ENCODE data around the gene IFNA7.

The IFNA7 gene

GRCh38 chr9:21165516-21165915 is 36.5 kb downstream of the IFNA7 start:
- no peaks in the 10 kb centered on the region for H3K36me3 ChIP-seq (ENCODE audit: low read depth)
- no peak overlapping the region for H3K4me3 ChIP-seq (ENCODE audit: severe bottlenecking)
- no peaks in the 10 kb centered on the region for H3K9me3 ChIP-seq (ENCODE audit: severe bottlenecking)
- H3K27me3 ChIP-seq (ENCODE audit: insufficient read depth, poor library complexity, severe bottlenecking): peaks cover 13% of the 10 kb centered on the region
- no peak for TF ChIP-seq CTCF (IDR thresholded peaks at IDR 0.05; ENCODE audit: poor library complexity, severe bottlenecking)
- DNase-seq (ENCODE audit: low spot score) (no peak), ATAC-seq (ENCODE audit: low read depth) (no peak)
- H3K4me1 ChIP-seq (ENCODE audit: insufficient read depth, poor library complexity, severe bottlenecking): no peaks in the 10 kb centered on the region
- no peak overlapping the region for H3K27ac ChIP-seq (ENCODE audit: poor library complexity, severe bottlenecking)

DNA sequence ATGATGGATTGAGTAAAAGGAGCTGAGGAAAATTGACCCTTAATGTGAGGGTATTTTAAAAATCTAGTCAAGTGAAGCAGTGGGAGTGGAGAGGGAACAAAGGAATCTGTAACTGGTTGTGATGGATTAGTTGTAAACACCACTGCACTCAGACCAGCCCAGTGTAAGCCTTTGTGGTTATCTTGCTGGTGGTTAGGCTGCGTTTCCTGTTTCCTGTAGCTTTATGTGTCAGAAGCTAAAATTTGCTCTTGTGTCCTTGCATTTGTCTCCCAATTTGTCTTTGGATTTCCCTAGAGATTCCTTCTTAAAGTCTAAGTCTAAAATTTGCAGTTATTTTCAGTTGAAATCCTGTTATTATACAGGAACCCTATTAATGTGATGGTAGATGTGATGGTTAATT is 41.8 kb downstream of the IFNA7 start:
- no peak overlapping the region for H3K27ac ChIP-seq (ENCODE audit: poor library complexity, severe bottlenecking)
- ATAC-seq (ENCODE audit: low read depth) (no peak), DNase-seq (ENCODE audit: low spot score) (no peak)
- H3K9me3 ChIP-seq (ENCODE audit: severe bottlenecking): no peaks in the 10 kb centered on the region
- no peak overlapping the region for H3K4me3 ChIP-seq (ENCODE audit: severe bottlenecking)
- no peak for TF ChIP-seq CTCF (IDR thresholded peaks at IDR 0.05; ENCODE audit: poor library complexity, severe bottlenecking)
- H3K36me3 ChIP-seq (ENCODE audit: low read depth): no peaks in the 10 kb centered on the region; the same call in 1 of the 2 replicates
- no peaks in the 10 kb centered on the region for H3K4me1 ChIP-seq (ENCODE audit: insufficient read depth, poor library complexity, severe bottlenecking)
- peaks cover 9% of the 10 kb centered on the region for H3K27me3 ChIP-seq (ENCODE audit: insufficient read depth, poor library complexity, severe bottlenecking)

GRCh38 chr9:21155501-21155900 is 46.5 kb downstream of the IFNA7 start:
- ATAC-seq (ENCODE audit: low read depth): no peak
- no peaks in the 10 kb centered on the region for H3K9me3 ChIP-seq (ENCODE audit: severe bottlenecking)
- H3K4me1 ChIP-seq (ENCODE audit: insufficient read depth, poor library complexity, severe bottlenecking): peaks cover 6% of the 10 kb centered on the region
- peaks cover 9% of the 10 kb centered on the region for H3K27me3 ChIP-seq (ENCODE audit: insufficient read depth, poor library complexity, severe bottlenecking)
- H3K27ac ChIP-seq (ENCODE audit: poor library complexity, severe bottlenecking): no peak overlapping the region
- no peak overlapping the region for H3K4me3 ChIP-seq (ENCODE audit: severe bottlenecking)
- H3K36me3 ChIP-seq (ENCODE audit: low read depth): no peaks in the 10 kb centered on the region; the same call in 1 of the 2 replicates
- no peak for TF ChIP-seq CTCF (IDR thresholded peaks at IDR 0.05; ENCODE audit: poor library complexity, severe bottlenecking)
- DNase-seq (ENCODE audit: low spot score): no peak

- H3K4me3 ChIP-seq (ENCODE audit: severe bottlenecking): no peak overlapping the region
- no peak for DNase-seq (ENCODE audit: low spot score)
- H3K4me1 ChIP-seq (ENCODE audit: insufficient read depth, poor library complexity, severe bottlenecking): peaks cover 6% of the 10 kb centered on the region
Observed at GRCh38 chr9:21154018-21154608, 47.9 kb downstream of the IFNA7 start.

More at GRCh38 chr9:21154018-21154608, 47.9 kb downstream of the IFNA7 start:
- peak; percentile 84 for ATAC-seq (ENCODE audit: low read depth)
- H3K9me3 ChIP-seq (ENCODE audit: severe bottlenecking): no peaks in the 10 kb centered on the region
- peak; percentile 53 for TF ChIP-seq CTCF (IDR thresholded peaks at IDR 0.05; ENCODE audit: poor library complexity, severe bottlenecking)
- no peak overlapping the region for H3K27ac ChIP-seq (ENCODE audit: poor library complexity, severe bottlenecking)
- H3K36me3 ChIP-seq (ENCODE audit: low read depth): no peaks in the 10 kb centered on the region; the same call in 1 of the 2 replicates
- H3K27me3 ChIP-seq (ENCODE audit: insufficient read depth, poor library complexity, severe bottlenecking): peaks cover 12% of the 10 kb centered on the region

Measured in RWPE2 (cell line).